Measurements from ENCODE around the gene THSD7A. TPM values are rescaled to one million over a fixed set of nuclear protein-coding genes. Genes with fewer than 3 reads are reported as not detected.

Gene THSD7A
- total RNA-seq, 1 experiment from 2014 or later, result not detected

GRCh38 chr7:11485636-11486035 is 346.4 kb downstream of the THSD7A start:
- no peak overlapping the region for H3K27ac Mint-ChIP-seq (ENCODE audit: low read depth, unreplicated experiment)
- no peak for DNase-seq (ENCODE audit: unreplicated experiment)
- intact Hi-C loops (cut with micrococcal nuclease), result loop anchor here (1.0 kb wide), 1 partner anchor 72 kb away; no protein-coding TSS in a partner anchor
- BruUV-seq (replicated peaks), result no TSS peak
- TF ChIP-seq CTCF (IDR thresholded peaks at IDR 0.05; ENCODE audit: unreplicated experiment), result no peak
- no peak overlapping the region for H3K4me3 Mint-ChIP-seq (ENCODE audit: unreplicated experiment)
- ChIA-PET CTCF (interaction anchor here (1.3 kb wide), 1 partner anchor 13 kb away, joined by 3 read pairs; no protein-coding TSS in a partner anchor), POLR2A (interaction anchor here (0.6 kb wide), 1 partner anchor 18 kb away, joined by 3 read pairs; no protein-coding TSS in a partner anchor)
- no peaks in the 10 kb centered on the region for H3K9me3 Mint-ChIP-seq (ENCODE audit: unreplicated experiment)
- H3K36me3 Mint-ChIP-seq (ENCODE audit: insufficient read depth, unreplicated experiment), result no peaks in the 10 kb centered on the region
- H3K4me1 Mint-ChIP-seq (ENCODE audit: insufficient read depth, unreplicated experiment), result no peaks in the 10 kb centered on the region
- H3K27me3 Mint-ChIP-seq (ENCODE audit: insufficient read depth, unreplicated experiment), result no peaks in the 10 kb centered on the region

DNA sequence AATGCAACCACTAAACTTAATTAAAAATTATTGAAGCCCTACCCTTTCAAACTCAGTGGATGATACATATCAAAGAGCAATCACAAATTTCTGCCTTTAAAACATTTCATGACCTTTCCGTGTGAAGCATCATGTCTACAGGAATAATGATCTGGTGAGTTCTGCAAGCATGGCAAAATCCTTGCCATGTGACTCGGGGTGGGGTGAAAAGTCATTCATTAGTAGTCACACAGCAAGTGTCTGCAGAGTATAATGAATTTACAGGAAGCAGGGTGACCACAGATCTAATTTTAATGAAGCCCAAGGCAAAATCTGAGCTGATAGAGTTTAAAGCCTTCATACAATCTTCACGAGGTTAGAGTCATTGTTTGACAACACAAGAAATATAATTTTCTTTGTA is 351.9 kb downstream of the THSD7A start:
- CTCF ChIA-PET, result no interaction called here
- intact Hi-C loops (cut with micrococcal nuclease), result no loop called here

DNA sequence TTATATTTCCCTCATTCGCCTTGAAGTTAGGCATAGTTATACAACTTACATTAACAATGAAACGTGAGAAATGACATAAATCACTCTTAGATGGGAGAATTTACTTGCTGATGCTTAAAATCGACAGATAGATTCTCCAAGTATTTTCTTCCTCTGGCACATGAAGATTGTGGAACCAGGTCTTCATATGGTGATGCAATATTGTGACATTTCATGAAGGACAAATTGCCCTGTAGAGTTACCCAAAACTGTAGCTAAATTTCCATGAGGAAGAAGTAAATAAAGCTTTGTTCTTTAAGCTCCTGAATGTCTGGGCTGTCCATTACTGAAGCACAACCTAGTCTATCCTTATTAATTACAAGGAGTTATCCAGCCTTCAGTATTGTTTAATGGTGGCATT is 353.1 kb downstream of the THSD7A start:
- Mint-ChIP-seq H3K4me3 (ENCODE audit: unreplicated experiment) (no peak overlapping the region), H3K27ac (ENCODE audit: low read depth, unreplicated experiment) (no peak overlapping the region), H3K4me1 (ENCODE audit: insufficient read depth, unreplicated experiment) (no peaks in the 10 kb centered on the region), H3K9me3 (ENCODE audit: unreplicated experiment) (no peaks in the 10 kb centered on the region), H3K36me3 (ENCODE audit: insufficient read depth, unreplicated experiment) (no peaks in the 10 kb centered on the region), H3K27me3 (ENCODE audit: insufficient read depth, unreplicated experiment) (no peaks in the 10 kb centered on the region)
- BruUV-seq (replicated peaks), result no TSS peak
- intact Hi-C loops (cut with micrococcal nuclease), result no loop called here
- TF ChIP-seq CTCF (IDR thresholded peaks at IDR 0.05; ENCODE audit: unreplicated experiment), result no peak
- CTCF ChIA-PET, result no interaction called here
- no peak for DNase-seq (ENCODE audit: unreplicated experiment)
- POLR2A ChIA-PET, result no interaction called here

More for the DNA sequence above, 351.9 kb downstream of the THSD7A start:
- H3K4me1 Mint-ChIP-seq (ENCODE audit: insufficient read depth, unreplicated experiment), result no peaks in the 10 kb centered on the region
- DNase-seq (ENCODE audit: unreplicated experiment), result no peak
- no TSS peak for BruUV-seq (replicated peaks)
- H3K36me3 Mint-ChIP-seq (ENCODE audit: insufficient read depth, unreplicated experiment), result no peaks in the 10 kb centered on the region
- H3K9me3 Mint-ChIP-seq (ENCODE audit: unreplicated experiment), result no peaks in the 10 kb centered on the region
- no peak overlapping the region for H3K4me3 Mint-ChIP-seq (ENCODE audit: unreplicated experiment)
- H3K27me3 Mint-ChIP-seq (ENCODE audit: insufficient read depth, unreplicated experiment), result no peaks in the 10 kb centered on the region
- H3K27ac Mint-ChIP-seq (ENCODE audit: low read depth, unreplicated experiment), result no peak overlapping the region
- POLR2A ChIA-PET, result no interaction called here
- no peak for TF ChIP-seq CTCF (IDR thresholded peaks at IDR 0.05; ENCODE audit: unreplicated experiment)

DNA sequence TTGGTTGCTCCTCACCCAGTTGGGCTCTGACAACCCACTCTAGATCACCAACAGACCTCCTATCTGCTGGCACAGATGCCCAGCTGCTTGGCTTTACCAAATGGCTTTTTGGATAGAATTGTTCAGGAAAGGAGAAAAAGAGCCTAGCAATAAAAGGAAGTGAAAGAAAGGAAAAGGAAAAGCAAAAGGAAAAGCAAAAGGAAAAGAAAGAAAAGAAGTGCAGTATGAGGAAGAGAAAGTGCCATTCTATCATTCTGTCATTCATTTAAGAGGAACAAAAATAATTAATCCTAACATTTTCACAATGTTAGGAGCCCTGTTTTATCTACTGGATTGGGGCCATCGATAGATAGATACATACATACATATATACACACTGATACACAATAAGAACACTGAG is 353.6 kb downstream of the THSD7A start:
- Mint-ChIP-seq H3K9me3 (ENCODE audit: unreplicated experiment) (no peaks in the 10 kb centered on the region), H3K27me3 (ENCODE audit: insufficient read depth, unreplicated experiment) (no peaks in the 10 kb centered on the region), H3K36me3 (ENCODE audit: insufficient read depth, unreplicated experiment) (no peaks in the 10 kb centered on the region), H3K4me3 (ENCODE audit: unreplicated experiment) (no peak overlapping the region), H3K27ac (ENCODE audit: low read depth, unreplicated experiment) (no peak overlapping the region), H3K4me1 (ENCODE audit: insufficient read depth, unreplicated experiment) (no peaks in the 10 kb centered on the region)
- CTCF ChIA-PET, result no interaction called here
- no peak for DNase-seq (ENCODE audit: unreplicated experiment)
- POLR2A ChIA-PET, result no interaction called here
- no peak for TF ChIP-seq CTCF (IDR thresholded peaks at IDR 0.05; ENCODE audit: unreplicated experiment)
- BruUV-seq (replicated peaks), result no TSS peak
- intact Hi-C loops (cut with micrococcal nuclease), result no loop called here

All from MCF 10A (cell line).